Measurements from ENCODE around the gene ASXL3.

ASXL3 gene

GRCh38 chr18:33755931-33756560 is 178.0 kb downstream of the ASXL3 start:
- no peak for DNase-seq (ENCODE audit: low read depth in 1 of 2, low spot score in 1 of 2)
- no peak for TF ChIP-seq POLR2AphosphoS5 (IDR thresholded peaks at IDR 0.05; ENCODE audit: low read depth)
- TF ChIP-seq SPI1 (IDR thresholded peaks at IDR 0.05; ENCODE audit: borderline replicate concordance, low read depth), result no peak
- TF ChIP-seq CTCF (IDR thresholded peaks at IDR 0.05; ENCODE audit: insufficient read depth, low read length), result no peak
- TF ChIP-seq GABPA (IDR thresholded peaks at IDR 0.05; ENCODE audit: low read depth), result no peak
- TF ChIP-seq REST (IDR thresholded peaks at IDR 0.05; ENCODE audit: insufficient replicate concordance, low read depth), result no peak
- H3K27ac ChIP-seq (replicated peaks), result no peak overlapping the region

GRCh38 chr18:33757037-33757436 is 179.0 kb downstream of the ASXL3 start:
- Histone ChIP-seq H3K4me3 (replicated peaks; ENCODE audit: insufficient read depth, low read length) (no peak overlapping the region), H3K27me3 (ENCODE audit: insufficient read depth, poor library complexity, severe bottlenecking) (no peaks in the 10 kb centered on the region), H3K27ac (replicated peaks) (no peak overlapping the region)
- DNase-seq (ENCODE audit: low read depth in 1 of 2, low spot score in 1 of 2), result no peak
- no peak for TF ChIP-seq CTCF (IDR thresholded peaks at IDR 0.05; ENCODE audit: insufficient read depth, low read length)
- no peak for TF ChIP-seq SPI1 (IDR thresholded peaks at IDR 0.05; ENCODE audit: borderline replicate concordance, low read depth)
- no peak for TF ChIP-seq GABPA (IDR thresholded peaks at IDR 0.05; ENCODE audit: low read depth)
- no peak for TF ChIP-seq REST (IDR thresholded peaks at IDR 0.05; ENCODE audit: insufficient replicate concordance, low read depth)
- TF ChIP-seq POLR2AphosphoS5 (IDR thresholded peaks at IDR 0.05; ENCODE audit: low read depth), result no peak

More at GRCh38 chr18:33755931-33756560, 178.0 kb downstream of the ASXL3 start:
- H3K27me3 ChIP-seq (ENCODE audit: insufficient read depth, poor library complexity, severe bottlenecking), result no peaks in the 10 kb centered on the region
- H3K4me3 ChIP-seq (replicated peaks; ENCODE audit: insufficient read depth, low read length), result no peak overlapping the region

GRCh38 chr18:33761363-33761762 is 183.3 kb downstream of the ASXL3 start:
- H3K27me3 ChIP-seq (ENCODE audit: insufficient read depth, poor library complexity, severe bottlenecking), result peaks cover 2% of the 10 kb centered on the region
- DNase-seq (ENCODE audit: low read depth in 1 of 2, low spot score in 1 of 2), result no peak

More at GRCh38 chr18:33761363-33761762, 183.3 kb downstream of the ASXL3 start:
- TF ChIP-seq CTCF (IDR thresholded peaks at IDR 0.05; ENCODE audit: insufficient read depth, low read length), result no peak
- no peak for TF ChIP-seq SPI1 (IDR thresholded peaks at IDR 0.05; ENCODE audit: borderline replicate concordance, low read depth)
- TF ChIP-seq POLR2AphosphoS5 (IDR thresholded peaks at IDR 0.05; ENCODE audit: low read depth), result no peak
- TF ChIP-seq REST (IDR thresholded peaks at IDR 0.05; ENCODE audit: insufficient replicate concordance, low read depth), result no peak
- TF ChIP-seq GABPA (IDR thresholded peaks at IDR 0.05; ENCODE audit: low read depth), result no peak
- Histone ChIP-seq H3K4me3 (replicated peaks; ENCODE audit: insufficient read depth, low read length) (no peak overlapping the region), H3K27ac (replicated peaks) (no peak overlapping the region)
